HL-60 (cell line): ENCODE measurements around the gene ARHGAP32.

Experiments
- DNase-seq, 2 experiments: peaks; one replicate each; pipeline ENCODE4 v3.0.0-alpha.2; 2010 to 2020; ENCODE audit warnings: low read depth in 1 of 2, low spot score in 1 of 2
- H3K27ac ChIP-seq: fragments of 250-450 bp; sonication (Bioruptor Pico); replicated peaks from 2 replicates; pipeline ENCODE4 v1.5.1; 2020; ENCODE audit warnings: mild to moderate bottlenecking, moderate library complexity
- H3K27me3 ChIP-seq: fragments of 250-450 bp; sonication (Bioruptor Pico); 2 replicates; pipeline ENCODE4 v1.5.1; 2021; ENCODE audit warnings: mild to moderate bottlenecking, moderate library complexity; ENCODE audit not compliant: insufficient read depth, poor library complexity, severe bottlenecking
- H3K4me3 ChIP-seq: replicated peaks from 2 replicates; pipeline ENCODE4 v1.5.1; 2011; ENCODE audit warnings: mild to moderate bottlenecking, control low read depth, low read length; ENCODE audit not compliant: insufficient read depth
- CTCF ChIP-seq: IDR thresholded peaks from one replicate; pipeline ENCODE4 v1.5.1; 2011; ENCODE audit warnings: low read length, control low read depth, inconsistent platforms; ENCODE audit not compliant: insufficient read depth
- GABPA ChIP-seq: IDR thresholded peaks from 2 replicates; pipeline ENCODE4 v1.6.1; 2012; ENCODE audit warnings: low read depth
- POLR2AphosphoS5 ChIP-seq: IDR thresholded peaks from 2 replicates; pipeline ENCODE4 v1.6.1; 2012; ENCODE audit warnings: low read depth
- REST ChIP-seq: IDR thresholded peaks from 2 replicates; pipeline ENCODE4 v1.6.1; 2012; ENCODE audit warnings: low read depth; ENCODE audit not compliant: insufficient replicate concordance
- SPI1 ChIP-seq: IDR thresholded peaks from 2 replicates; pipeline ENCODE4 v1.6.1; 2012; ENCODE audit warnings: low read depth, mild to moderate bottlenecking, borderline replicate concordance

Gene ARHGAP32

GRCh38 chr11:128946648-128947047 lies 245.5 kb downstream of the ARHGAP32 start:
- TF ChIP-seq POLR2AphosphoS5 (no peak), CTCF (no peak), SPI1 (no peak), REST (no peak), GABPA (no peak)
- H3K27ac ChIP-seq = no peak overlapping the region
- H3K27me3 ChIP-seq = peaks cover 1% of the 10 kb centered on the region
- no peak for DNase-seq
- no peak overlapping the region for H3K4me3 ChIP-seq

GRCh38 chr11:128943428-128943976 lies 248.6 kb downstream of the ARHGAP32 start:
- H3K27ac ChIP-seq = no peak overlapping the region
- TF ChIP-seq GABPA = no peak
- no peak for DNase-seq
- H3K4me3 ChIP-seq = no peak overlapping the region
- H3K27me3 ChIP-seq = no peaks in the 10 kb centered on the region

- Histone ChIP-seq H3K27ac (no peak within 1 kb of the TSS), H3K27me3 (no peaks in the 10 kb centered on the region), H3K4me3 (no peak within 1 kb of the TSS)
- TF ChIP-seq POLR2AphosphoS5 (no peak), SPI1 (no peak), REST (no peak), GABPA (no peak), CTCF (no peak)
- no peak for DNase-seq
Observed at GRCh38 chr11:128942817-128943427, 249.2 kb downstream of the ARHGAP32 start, which contains the start of gene TP53AIP1. TSS of gene TP53AIP1 (minus strand) at chr11:128942871. CDS start at chr11:128937818, 5,053 bp downstream.

GRCh38 chr11:128942272-128942612 lies 249.9 kb downstream of the ARHGAP32 start:
- no peak overlapping the region for H3K27ac ChIP-seq
- no peak overlapping the region for H3K4me3 ChIP-seq
- no peaks in the 10 kb centered on the region for H3K27me3 ChIP-seq
- TF ChIP-seq GABPA (no peak), REST (no peak), POLR2AphosphoS5 (no peak), SPI1 (no peak), CTCF (no peak)
- no peak for DNase-seq
